Measurements from ENCODE around the gene PTPRH.

DNA sequence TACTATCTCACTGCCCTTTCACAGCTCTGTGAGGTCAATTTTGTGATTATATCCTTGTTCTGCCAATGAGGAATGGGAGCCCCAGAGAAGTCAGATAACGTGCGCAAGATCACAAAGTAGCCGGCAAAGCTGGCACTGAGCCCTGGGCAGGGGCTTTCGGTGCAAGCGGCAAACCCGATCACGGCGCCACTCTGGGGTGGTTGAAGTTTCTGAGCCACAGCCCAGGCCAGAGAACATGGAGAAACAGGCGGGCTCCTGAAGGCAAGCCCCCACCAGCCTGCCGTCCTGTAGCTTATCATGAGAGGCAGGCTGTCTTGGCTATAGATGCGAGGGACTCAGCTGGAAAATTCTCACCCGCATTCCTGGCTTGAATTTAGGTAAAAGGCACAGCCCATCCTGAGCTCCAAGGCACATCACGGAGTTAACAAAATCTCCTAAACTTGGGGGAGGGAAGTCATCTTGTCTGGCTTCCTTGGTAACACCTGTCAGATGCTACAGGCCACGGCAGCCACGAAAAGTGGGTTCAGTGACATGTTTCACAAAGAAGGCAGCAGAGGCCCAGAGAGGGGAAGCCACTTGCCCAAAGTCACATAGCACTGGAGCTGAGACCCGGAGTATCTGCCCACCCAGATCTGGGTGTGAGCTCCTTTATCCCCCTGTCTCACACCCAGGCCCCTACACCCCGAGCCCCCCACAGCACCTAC is 72.8 kb downstream of the PTPRH start:
- TF ChIP-seq POLR2A (IDR thresholded peaks at IDR 0.05): no peak
- TF ChIP-seq, protein P1, sequence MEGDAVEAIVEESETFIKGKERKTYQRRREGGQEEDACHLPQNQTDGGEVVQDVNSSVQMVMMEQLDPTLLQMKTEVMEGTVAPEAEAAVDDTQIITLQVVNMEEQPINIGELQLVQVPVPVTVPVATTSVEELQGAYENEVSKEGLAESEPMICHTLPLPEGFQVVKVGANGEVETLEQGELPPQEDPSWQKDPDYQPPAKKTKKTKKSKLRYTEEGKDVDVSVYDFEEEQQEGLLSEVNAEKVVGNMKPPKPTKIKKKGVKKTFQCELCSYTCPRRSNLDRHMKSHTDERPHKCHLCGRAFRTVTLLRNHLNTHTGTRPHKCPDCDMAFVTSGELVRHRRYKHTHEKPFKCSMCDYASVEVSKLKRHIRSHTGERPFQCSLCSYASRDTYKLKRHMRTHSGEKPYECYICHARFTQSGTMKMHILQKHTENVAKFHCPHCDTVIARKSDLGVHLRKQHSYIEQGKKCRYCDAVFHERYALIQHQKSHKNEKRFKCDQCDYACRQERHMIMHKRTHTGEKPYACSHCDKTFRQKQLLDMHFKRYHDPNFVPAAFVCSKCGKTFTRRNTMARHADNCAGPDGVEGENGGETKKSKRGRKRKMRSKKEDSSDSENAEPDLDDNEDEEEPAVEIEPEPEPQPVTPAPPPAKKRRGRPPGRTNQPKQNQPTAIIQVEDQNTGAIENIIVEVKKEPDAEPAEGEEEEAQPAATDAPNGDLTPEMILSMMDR (IDR thresholded peaks at IDR 0.05 in 4 of 5, conservative IDR thresholded peaks at IDR 0.05 in 1 of 5): no peak

All from gastrocnemius medialis (tissue), 4 donors.